Chondrocyte (in vitro differentiated cells): ENCODE measurements around the gene TMTC2. TPM values are rescaled to one million over a fixed set of nuclear protein-coding genes. Genes with fewer than 3 reads are reported as not detected.

ENCODE experiments used
- DNase-seq: peaks from one replicate; pipeline ENCODE4 v3.0.0; 2021; ENCODE audit warnings: mixed read lengths, low spot score
- H3K27ac Mint-ChIP-seq: one replicate; pipeline ENCODE4 v1.8.0; 2021; ENCODE audit warnings: mild to moderate bottlenecking, moderate library complexity, mixed read lengths; ENCODE audit not compliant: unreplicated experiment
- H3K27me3 Mint-ChIP-seq: 2 replicates; pipeline ENCODE4 v1.8.0; 2021; ENCODE audit warnings: low read depth, mixed read lengths
- H3K36me3 Mint-ChIP-seq: 2 replicates; pipeline ENCODE4 v1.8.0; 2021; ENCODE audit warnings: low read depth, mixed read lengths
- H3K4me1 Mint-ChIP-seq: 2 replicates; pipeline ENCODE4 v1.8.0; 2021; ENCODE audit warnings: low read depth, mild to moderate bottlenecking, mixed read lengths
- H3K4me3 Mint-ChIP-seq: one replicate; pipeline ENCODE4 v1.8.0; 2021; ENCODE audit warnings: mild to moderate bottlenecking, moderate library complexity, mixed read lengths; ENCODE audit not compliant: unreplicated experiment
- H3K9me3 Mint-ChIP-seq: 2 replicates; pipeline ENCODE4 v1.8.0; 2021; ENCODE audit warnings: low read depth, mixed read lengths
- total RNA-seq: library from RNA; stranded (reverse); gene quantifications from 3 replicates; pipeline ENCODE4 v1.2.1, GENCODE V29; 2021
- TF ChIP-seq, protein P1 (sequence below): fragments of 200-600 bp; sonication (generic); IDR thresholded peaks from 2 replicates; pipeline ENCODE4 v1.5.0; 2021; ENCODE audit warnings: antibody characterized with exemption, mild to moderate bottlenecking, moderate library complexity

The TMTC2 gene
- total RNA-seq, 1 donor from 2014 or later, result 1.4 TPM

- Mint-ChIP-seq H3K36me3 (no peaks in the 10 kb centered on the region), H3K4me1 (no peaks in the 10 kb centered on the region), H3K27me3 (no peaks in the 10 kb centered on the region), H3K9me3 (peaks cover 14% of the 10 kb centered on the region), H3K27ac (no peak overlapping the region), H3K4me3 (no peak overlapping the region)
- no peak for DNase-seq
- TF ChIP-seq, protein P1, sequence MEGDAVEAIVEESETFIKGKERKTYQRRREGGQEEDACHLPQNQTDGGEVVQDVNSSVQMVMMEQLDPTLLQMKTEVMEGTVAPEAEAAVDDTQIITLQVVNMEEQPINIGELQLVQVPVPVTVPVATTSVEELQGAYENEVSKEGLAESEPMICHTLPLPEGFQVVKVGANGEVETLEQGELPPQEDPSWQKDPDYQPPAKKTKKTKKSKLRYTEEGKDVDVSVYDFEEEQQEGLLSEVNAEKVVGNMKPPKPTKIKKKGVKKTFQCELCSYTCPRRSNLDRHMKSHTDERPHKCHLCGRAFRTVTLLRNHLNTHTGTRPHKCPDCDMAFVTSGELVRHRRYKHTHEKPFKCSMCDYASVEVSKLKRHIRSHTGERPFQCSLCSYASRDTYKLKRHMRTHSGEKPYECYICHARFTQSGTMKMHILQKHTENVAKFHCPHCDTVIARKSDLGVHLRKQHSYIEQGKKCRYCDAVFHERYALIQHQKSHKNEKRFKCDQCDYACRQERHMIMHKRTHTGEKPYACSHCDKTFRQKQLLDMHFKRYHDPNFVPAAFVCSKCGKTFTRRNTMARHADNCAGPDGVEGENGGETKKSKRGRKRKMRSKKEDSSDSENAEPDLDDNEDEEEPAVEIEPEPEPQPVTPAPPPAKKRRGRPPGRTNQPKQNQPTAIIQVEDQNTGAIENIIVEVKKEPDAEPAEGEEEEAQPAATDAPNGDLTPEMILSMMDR, result no peak
Observed at GRCh38 chr12:83123039-83123438, 436.3 kb downstream of the TMTC2 start.

DNA sequence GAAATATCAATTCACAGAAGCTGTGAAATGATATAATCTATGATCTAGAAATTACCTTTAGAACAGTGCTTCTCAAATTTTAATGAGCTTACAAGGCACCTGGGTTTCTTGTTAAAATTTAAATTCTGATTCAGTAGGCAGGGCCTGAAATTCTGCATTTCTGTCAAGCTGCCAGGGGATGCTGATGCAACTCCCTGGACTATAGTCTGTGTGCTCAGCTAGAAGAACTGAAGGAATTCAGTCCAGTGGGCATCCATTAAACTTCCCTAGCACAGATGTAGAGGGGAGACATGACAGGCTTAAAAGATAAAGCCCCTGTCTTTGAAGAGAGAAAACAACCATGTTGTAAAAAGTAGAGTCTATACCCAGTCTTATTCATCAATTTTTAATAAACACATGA is 441.8 kb downstream of the TMTC2 start:
- TF ChIP-seq, protein P1, result no peak
- no peak for DNase-seq
- no peaks in the 10 kb centered on the region for H3K27me3 Mint-ChIP-seq
- H3K4me1 Mint-ChIP-seq, result no peaks in the 10 kb centered on the region
- H3K36me3 Mint-ChIP-seq, result no peaks in the 10 kb centered on the region
- H3K4me3 Mint-ChIP-seq, result no peak overlapping the region
- H3K9me3 Mint-ChIP-seq, result peaks cover 4% of the 10 kb centered on the region
- H3K27ac Mint-ChIP-seq, result no peak overlapping the region

GRCh38 chr12:83130178-83130577 is 443.5 kb downstream of the TMTC2 start:
- Mint-ChIP-seq H3K27me3 (no peaks in the 10 kb centered on the region), H3K4me1 (no peaks in the 10 kb centered on the region), H3K27ac (no peak overlapping the region), H3K9me3 (peaks cover 4% of the 10 kb centered on the region), H3K36me3 (no peaks in the 10 kb centered on the region), H3K4me3 (no peak overlapping the region)
- no peak for DNase-seq
- TF ChIP-seq, protein P1, result no peak

- no peak overlapping the region for H3K4me3 Mint-ChIP-seq
- H3K36me3 Mint-ChIP-seq, result no peaks in the 10 kb centered on the region
- DNase-seq, result no peak
- TF ChIP-seq, protein P1, result no peak
- no peaks in the 10 kb centered on the region for H3K4me1 Mint-ChIP-seq
- H3K27ac Mint-ChIP-seq, result no peak overlapping the region
- no peaks in the 10 kb centered on the region for H3K27me3 Mint-ChIP-seq
- peaks cover 3% of the 10 kb centered on the region for H3K9me3 Mint-ChIP-seq
Observed at GRCh38 chr12:83132360-83132759, 445.7 kb downstream of the TMTC2 start.

- Mint-ChIP-seq H3K9me3 (peaks cover 4% of the 10 kb centered on the region), H3K4me1 (no peaks in the 10 kb centered on the region), H3K4me3 (no peak overlapping the region), H3K27me3 (no peaks in the 10 kb centered on the region), H3K36me3 (no peaks in the 10 kb centered on the region), H3K27ac (no peak overlapping the region)
- DNase-seq, result no peak
- TF ChIP-seq, protein P1, result no peak
Observed at GRCh38 chr12:83136411-83136810, 449.7 kb downstream of the TMTC2 start.
